Upper lobe of left lung (tissue), 4 donors: Measurements from ENCODE around the gene FOXP1.

Source experiments
- CTCF ChIP-seq, 6 experiments: fragments of 450-650 bp in 4 of 6; fragments of 200-600 bp in 2 of 6; sonication (generic) in 2 of 6; IDR thresholded peaks; one replicate each; pipeline ENCODE4 v1.5.1; 2016 to 2019; ENCODE audit warnings: antibody characterized with exemption in 6 of 6
- EP300 ChIP-seq, 4 donors: sonication (generic); formaldehyde crosslinking; IDR thresholded peaks; one replicate each; pipeline ENCODE4 v1.5.1; 2017; ENCODE audit warnings: antibody characterized with exemption in 4 of 4, control low read depth in 2 of 4

GRCh38 chr3:71265365-71265915 lies 318.1 kb downstream of the FOXP1 start:
- TF ChIP-seq EP300 (IDR thresholded peaks at IDR 0.05) (no peak), CTCF (IDR thresholded peaks at IDR 0.05) (no peak)
